OCI-LY3 (cell line): ENCODE results near the gene ERF.

Experiments
- H2AFZ ChIP-seq: fragments of 200-600, 300-600 bp; shearing (Covaris generic); 2 replicates; pipeline ENCODE4 v1.6.0; 2014; ENCODE audit warnings: antibody characterized with exemption, low read depth, low read length
- H3K27ac ChIP-seq: fragments of 200-600, 300-600 bp; sonication (generic); 2 replicates; pipeline ENCODE4 v1.5.1; 2014; ENCODE audit warnings: mild to moderate bottlenecking, low read length, moderate library complexity, mixed read lengths
- H3K27me3 ChIP-seq: fragments of 200-600, 300-600 bp; sonication (generic); 2 replicates; pipeline ENCODE4 v1.6.1; 2014; ENCODE audit warnings: low read depth, low read length, mixed read lengths
- H3K36me3 ChIP-seq: fragments of 200-600, 300-600 bp; sonication (generic); replicated peaks from 2 replicates; pipeline ENCODE3; 2014; ENCODE audit warnings: low read depth, low read length, mixed read lengths
- H3K4me1 ChIP-seq: fragments of 300-600, 200-600 bp; sonication (generic); 2 replicates; pipeline ENCODE4 v1.6.1; 2014; ENCODE audit warnings: low read length, mixed read lengths
- H3K4me2 ChIP-seq: fragments of 200-600, 300-600 bp; sonication (generic); 2 replicates; pipeline ENCODE4 v1.6.1; 2014; ENCODE audit warnings: low read length, mixed read lengths
- H3K4me3 ChIP-seq: fragments of 300-600, 200-600 bp; sonication (generic); 2 replicates; pipeline ENCODE4 v1.5.1; 2014; ENCODE audit warnings: antibody characterized with exemption, mild to moderate bottlenecking, low read length, moderate library complexity
- H3K79me2 ChIP-seq: fragments of 300-600, 200-600 bp; shearing (Covaris generic); 2 replicates; pipeline ENCODE4 v1.6.1; 2014; ENCODE audit warnings: mild to moderate bottlenecking, low read length, mixed read lengths
- H3K9ac ChIP-seq: fragments of 300-600, 200-600 bp; shearing (Covaris generic); 2 replicates; pipeline ENCODE4 v1.6.0; 2014; ENCODE audit warnings: mild to moderate bottlenecking, low read length, moderate library complexity
- H3K9me3 ChIP-seq: fragments of 200-600, 300-600 bp; shearing (Covaris generic); 2 replicates; pipeline ENCODE4 v1.6.1; 2014; ENCODE audit warnings: low read length, mixed read lengths; ENCODE audit not compliant: insufficient read depth
- H4K20me1 ChIP-seq: fragments of 200-600, 300-600 bp; sonication (generic); 2 replicates; pipeline ENCODE4 v1.6.1; 2016; ENCODE audit warnings: low read length, mixed read lengths; ENCODE audit not compliant: insufficient read depth
- EZH2phosphoT487 ChIP-seq: fragments of 200-600 bp; shearing (Covaris generic); IDR thresholded peaks from 2 replicates; pipeline ENCODE4 v1.6.1; 2018; ENCODE audit warnings: antibody characterized with exemption, mixed run types, low read depth
- TF ChIP-seq, protein P1 (sequence below): fragments of 200-600, 300-600 bp; sonication (generic); IDR thresholded peaks from 2 replicates; pipeline ENCODE4 v1.5.1; 2014; ENCODE audit warnings: antibody characterized with exemption, low read length, low read depth

Gene ERF

DNA sequence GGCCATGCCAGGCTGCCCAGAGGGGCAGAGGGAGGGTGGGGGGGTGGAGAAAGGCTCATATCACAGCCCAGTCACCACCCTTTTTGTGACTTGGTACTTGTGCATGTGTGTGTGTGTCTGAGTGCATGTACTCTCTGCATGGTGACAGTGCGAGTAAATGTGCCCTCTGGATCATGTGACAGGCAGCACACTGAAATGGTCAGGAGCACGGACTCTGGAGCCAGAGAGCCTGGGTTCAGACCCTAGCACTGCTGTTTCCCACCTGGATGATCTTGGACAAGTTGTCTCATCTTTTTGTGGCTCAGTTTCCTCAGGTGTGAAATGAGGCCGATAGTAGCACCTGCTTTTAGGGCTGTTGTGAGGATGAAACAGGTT lies 16.1 kb upstream of the ERF start:
- peaks cover 27% of the 10 kb centered on the region for H3K79me2 ChIP-seq
- peak overlapping the region; percentile 81 for H3K4me3 ChIP-seq
- H3K36me3 ChIP-seq, result peaks cover 17% of the 10 kb centered on the region
- no peaks in the 10 kb centered on the region for H3K9me3 ChIP-seq
- H2AFZ ChIP-seq, result no peak overlapping the region
- peak overlapping the region; percentile 95 for H3K9ac ChIP-seq
- TF ChIP-seq EZH2phosphoT487, result no peak
- peak overlapping the region; percentile 98 for H3K4me2 ChIP-seq
- no peaks in the 10 kb centered on the region for H4K20me1 ChIP-seq
- H3K27ac ChIP-seq, result peak overlapping the region; percentile 88
- peaks cover 23% of the 10 kb centered on the region for H3K4me1 ChIP-seq
- no peaks in the 10 kb centered on the region for H3K27me3 ChIP-seq

DNA sequence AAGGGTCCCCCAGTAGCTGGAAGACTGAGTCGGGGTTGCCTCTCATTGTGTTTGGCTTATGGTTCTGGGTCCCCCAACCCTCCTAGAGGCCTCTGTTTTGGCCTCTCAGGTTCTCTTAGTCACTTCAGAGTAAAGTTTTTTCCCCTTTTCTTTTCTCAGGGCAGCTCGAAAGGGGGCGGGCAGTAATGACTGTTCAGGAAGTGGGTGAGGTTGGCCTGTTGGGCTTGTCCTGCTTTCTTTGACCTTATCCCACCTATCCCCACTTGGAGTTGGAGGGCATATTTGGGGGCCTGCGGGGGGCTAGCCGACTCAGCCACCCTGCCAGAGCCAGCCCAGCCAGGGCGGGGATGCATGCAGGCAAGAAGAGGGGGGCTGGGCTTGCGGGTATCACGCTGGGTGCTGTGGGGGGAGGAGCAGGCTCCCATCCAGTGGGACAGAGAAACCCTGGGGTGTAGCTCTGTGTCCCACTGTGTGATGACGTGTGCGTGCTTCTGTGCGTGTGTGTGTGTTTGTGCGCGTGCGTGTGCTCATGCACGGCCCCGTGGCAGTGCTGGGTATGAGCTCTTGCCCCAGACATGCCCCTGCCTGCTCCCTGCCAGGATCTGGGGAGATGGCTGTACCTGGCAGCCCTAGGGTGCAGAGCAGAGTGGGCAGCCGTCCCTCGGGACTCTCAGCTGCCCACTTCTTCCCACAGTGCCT lies 15.6 kb upstream of the ERF start:
- TF ChIP-seq, protein P1, sequence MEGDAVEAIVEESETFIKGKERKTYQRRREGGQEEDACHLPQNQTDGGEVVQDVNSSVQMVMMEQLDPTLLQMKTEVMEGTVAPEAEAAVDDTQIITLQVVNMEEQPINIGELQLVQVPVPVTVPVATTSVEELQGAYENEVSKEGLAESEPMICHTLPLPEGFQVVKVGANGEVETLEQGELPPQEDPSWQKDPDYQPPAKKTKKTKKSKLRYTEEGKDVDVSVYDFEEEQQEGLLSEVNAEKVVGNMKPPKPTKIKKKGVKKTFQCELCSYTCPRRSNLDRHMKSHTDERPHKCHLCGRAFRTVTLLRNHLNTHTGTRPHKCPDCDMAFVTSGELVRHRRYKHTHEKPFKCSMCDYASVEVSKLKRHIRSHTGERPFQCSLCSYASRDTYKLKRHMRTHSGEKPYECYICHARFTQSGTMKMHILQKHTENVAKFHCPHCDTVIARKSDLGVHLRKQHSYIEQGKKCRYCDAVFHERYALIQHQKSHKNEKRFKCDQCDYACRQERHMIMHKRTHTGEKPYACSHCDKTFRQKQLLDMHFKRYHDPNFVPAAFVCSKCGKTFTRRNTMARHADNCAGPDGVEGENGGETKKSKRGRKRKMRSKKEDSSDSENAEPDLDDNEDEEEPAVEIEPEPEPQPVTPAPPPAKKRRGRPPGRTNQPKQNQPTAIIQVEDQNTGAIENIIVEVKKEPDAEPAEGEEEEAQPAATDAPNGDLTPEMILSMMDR, result no peak
- TF ChIP-seq EZH2phosphoT487, result no peak
- H4K20me1 ChIP-seq, result no peaks in the 10 kb centered on the region
- H3K36me3 ChIP-seq, result peaks cover 17% of the 10 kb centered on the region
- H2AFZ ChIP-seq, result peak overlapping the region; percentile 6; the same call in 1 of the 2 replicates
- peak overlapping the region; percentile 98 for H3K4me2 ChIP-seq
- peak overlapping the region; percentile 81 for H3K4me3 ChIP-seq
- no peaks in the 10 kb centered on the region for H3K9me3 ChIP-seq
- peak overlapping the region; percentile 88 for H3K27ac ChIP-seq
- peak overlapping the region; percentile 95 for H3K9ac ChIP-seq
- H3K79me2 ChIP-seq, result peaks cover 27% of the 10 kb centered on the region
- H3K4me1 ChIP-seq, result peaks cover 20% of the 10 kb centered on the region
- no peaks in the 10 kb centered on the region for H3K27me3 ChIP-seq

DNA sequence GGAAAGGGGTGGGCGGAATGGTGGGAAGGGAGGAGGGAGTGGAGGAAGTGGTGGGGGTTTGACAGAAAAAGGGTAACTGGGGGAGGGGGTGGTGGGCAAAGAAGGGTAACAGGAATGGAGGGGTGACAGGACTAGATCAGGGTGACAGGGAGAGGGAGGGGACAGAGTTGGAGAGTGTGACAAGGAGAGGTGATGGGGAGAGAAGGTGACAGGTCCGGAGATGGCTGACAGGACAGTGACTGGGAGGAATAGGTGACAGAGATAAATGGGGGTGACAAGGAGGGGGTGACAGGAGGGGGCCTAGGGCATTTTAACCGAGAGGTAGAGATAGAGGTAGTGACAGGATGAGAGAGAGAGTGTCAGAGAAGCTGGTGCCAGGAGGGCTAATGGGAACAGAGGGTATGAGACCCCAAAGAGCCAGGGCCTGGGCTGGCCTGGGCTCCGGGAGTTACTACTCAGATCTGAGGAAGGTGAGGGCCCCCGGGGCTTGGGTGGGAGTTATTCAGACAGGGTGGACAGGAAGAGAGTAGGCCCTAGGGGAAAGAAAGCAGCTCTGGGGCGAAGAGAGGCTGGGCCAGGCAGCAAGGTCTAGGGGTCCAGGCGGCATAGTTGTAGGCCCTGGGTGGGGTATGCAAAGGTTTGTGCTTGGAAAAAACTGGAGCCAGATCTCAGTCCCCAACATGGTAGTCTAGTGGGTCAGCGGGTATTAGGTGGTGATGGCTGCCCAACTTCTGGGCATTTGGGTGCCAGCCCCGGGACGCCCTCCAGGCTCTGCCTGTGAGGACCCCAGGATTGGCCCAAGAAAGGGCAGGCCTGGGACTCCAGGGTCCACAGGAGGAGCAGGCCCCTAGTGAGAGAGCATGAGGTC lies 14.8 kb upstream of the ERF start:
- peak overlapping the region; percentile 95 for H3K9ac ChIP-seq
- peak overlapping the region; percentile 81 for H3K4me3 ChIP-seq
- peak overlapping the region; percentile 98 for H3K4me2 ChIP-seq
- no peak overlapping the region for H2AFZ ChIP-seq
- no peaks in the 10 kb centered on the region for H4K20me1 ChIP-seq
- peak overlapping the region; percentile 88 for H3K27ac ChIP-seq
- H3K27me3 ChIP-seq, result no peaks in the 10 kb centered on the region
- peaks cover 11% of the 10 kb centered on the region for H3K36me3 ChIP-seq
- no peaks in the 10 kb centered on the region for H3K9me3 ChIP-seq
- H3K79me2 ChIP-seq, result peaks cover 25% of the 10 kb centered on the region
- TF ChIP-seq, protein P1, result no peak
- H3K4me1 ChIP-seq, result peaks cover 20% of the 10 kb centered on the region

DNA sequence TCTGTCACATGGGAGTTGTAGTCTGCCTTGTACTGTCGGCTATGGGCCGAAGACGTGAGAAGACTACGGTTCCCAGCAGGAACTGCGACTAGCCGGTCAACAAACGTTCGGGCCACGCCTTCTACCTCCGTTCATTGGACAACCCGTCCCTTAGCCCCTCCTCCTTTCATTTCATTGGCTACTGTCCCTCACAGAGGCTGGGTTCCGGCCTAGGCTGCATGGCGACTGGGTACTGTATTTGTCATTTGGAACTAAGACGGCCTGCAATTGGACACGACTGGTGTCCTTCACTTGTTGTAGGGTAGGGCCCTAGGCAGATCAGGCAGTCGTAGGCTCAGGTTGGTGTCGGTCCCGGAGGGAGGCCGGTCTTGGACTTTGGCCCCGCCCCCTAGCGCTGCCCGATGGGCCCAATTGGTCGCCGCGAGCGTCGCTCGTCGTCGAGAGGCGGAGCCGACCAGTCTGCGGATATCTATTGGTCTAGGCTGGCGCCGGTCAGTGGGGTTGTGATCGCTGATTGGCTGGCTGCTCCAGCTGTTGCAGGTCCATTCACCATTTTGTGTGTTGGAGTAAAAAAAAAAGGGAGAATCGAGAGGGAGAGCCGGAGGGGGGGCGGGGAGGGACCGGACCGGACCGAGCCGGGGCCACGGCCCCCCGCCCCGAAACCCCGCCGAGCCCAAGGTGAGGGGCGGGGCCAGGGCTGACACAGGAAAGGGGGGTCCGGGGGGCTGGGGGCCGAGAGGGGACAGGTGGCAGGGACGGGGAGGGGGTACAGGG lies 14.0 kb upstream of the ERF start, which contains the start of gene CIC:
TSS of gene CIC (plus strand) at position 549 of the 774 bp plus-strand sequence. CDS start 2,532 bp downstream, outside the sequence.
- no peaks in the 10 kb centered on the region for H3K9me3 ChIP-seq
- H3K4me2 ChIP-seq, result peak within 1 kb of the TSS; percentile 98
- peaks cover 25% of the 10 kb centered on the region for H3K79me2 ChIP-seq
- no peaks in the 10 kb centered on the region for H4K20me1 ChIP-seq
- peak within 1 kb of the TSS; percentile 88 for H3K27ac ChIP-seq
- H3K4me1 ChIP-seq, result peaks cover 20% of the 10 kb centered on the region
- H3K36me3 ChIP-seq, result peaks cover 4% of the 10 kb centered on the region
- peak within 1 kb of the TSS; percentile 90 for H2AFZ ChIP-seq
- peak within 1 kb of the TSS; percentile 95 for H3K9ac ChIP-seq
- H3K27me3 ChIP-seq, result no peaks in the 10 kb centered on the region
- peak within 1 kb of the TSS; percentile 81 for H3K4me3 ChIP-seq
- TF ChIP-seq, protein P1, result no peak
- no peak for TF ChIP-seq EZH2phosphoT487
